DMS79 (cell line): Measurements from ENCODE around the gene CSTF2T.

Experiments
- DNase-seq: peaks from one replicate; lab custom pipeline; 2025; lab: John Stamatoyannopoulos, UW

CSTF2T gene, protein sequence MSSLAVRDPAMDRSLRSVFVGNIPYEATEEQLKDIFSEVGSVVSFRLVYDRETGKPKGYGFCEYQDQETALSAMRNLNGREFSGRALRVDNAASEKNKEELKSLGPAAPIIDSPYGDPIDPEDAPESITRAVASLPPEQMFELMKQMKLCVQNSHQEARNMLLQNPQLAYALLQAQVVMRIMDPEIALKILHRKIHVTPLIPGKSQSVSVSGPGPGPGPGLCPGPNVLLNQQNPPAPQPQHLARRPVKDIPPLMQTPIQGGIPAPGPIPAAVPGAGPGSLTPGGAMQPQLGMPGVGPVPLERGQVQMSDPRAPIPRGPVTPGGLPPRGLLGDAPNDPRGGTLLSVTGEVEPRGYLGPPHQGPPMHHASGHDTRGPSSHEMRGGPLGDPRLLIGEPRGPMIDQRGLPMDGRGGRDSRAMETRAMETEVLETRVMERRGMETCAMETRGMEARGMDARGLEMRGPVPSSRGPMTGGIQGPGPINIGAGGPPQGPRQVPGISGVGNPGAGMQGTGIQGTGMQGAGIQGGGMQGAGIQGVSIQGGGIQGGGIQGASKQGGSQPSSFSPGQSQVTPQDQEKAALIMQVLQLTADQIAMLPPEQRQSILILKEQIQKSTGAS

DNA sequence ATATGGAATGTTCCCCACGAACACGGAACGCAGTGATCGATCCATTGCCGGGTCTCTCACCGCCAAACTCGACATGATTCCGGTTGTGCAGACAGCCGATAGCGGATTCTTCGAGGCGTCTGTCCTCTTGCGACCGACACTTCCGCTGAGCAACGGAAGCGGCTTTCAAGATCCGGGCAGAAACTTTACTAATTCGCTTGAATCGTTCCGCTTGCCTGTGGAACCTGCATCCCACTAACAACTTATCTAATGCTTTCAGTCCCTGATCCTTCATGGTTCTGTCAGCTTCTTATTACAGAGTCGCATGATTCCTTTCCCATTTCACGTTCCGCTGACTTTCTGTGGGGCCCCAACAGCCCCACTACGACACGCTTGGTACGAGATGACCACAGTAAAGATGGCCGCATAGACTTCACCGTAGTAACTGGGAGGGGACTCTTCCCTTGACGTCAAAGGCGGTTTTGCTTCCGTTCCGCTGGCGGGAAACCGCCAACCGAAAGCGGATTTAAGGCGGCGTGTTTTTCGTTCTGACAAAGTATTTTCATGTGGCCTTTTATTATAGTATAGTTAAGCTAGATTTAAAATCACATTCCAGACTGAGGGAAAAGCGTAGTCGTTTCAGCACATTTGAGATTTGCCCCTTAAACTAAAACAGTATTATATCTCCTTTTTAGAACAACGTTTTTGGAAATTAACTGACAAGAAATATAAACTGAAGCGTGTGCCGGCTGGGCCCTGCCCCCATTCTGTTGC is at the start of gene CSTF2T:
TSS of gene CSTF2T (minus strand) at position 121 of the 753 bp plus-strand sequence. CDS start at position 75, 46 bp downstream.
- DNase-seq: peak; percentile 45

GRCh38 chr10:51748959-51749358 is 49.6 kb upstream of the CSTF2T start:
- DNase-seq: no peak

GRCh38 chr10:51747216-51747615 is 47.8 kb upstream of the CSTF2T start:
- no peak for DNase-seq

DNA sequence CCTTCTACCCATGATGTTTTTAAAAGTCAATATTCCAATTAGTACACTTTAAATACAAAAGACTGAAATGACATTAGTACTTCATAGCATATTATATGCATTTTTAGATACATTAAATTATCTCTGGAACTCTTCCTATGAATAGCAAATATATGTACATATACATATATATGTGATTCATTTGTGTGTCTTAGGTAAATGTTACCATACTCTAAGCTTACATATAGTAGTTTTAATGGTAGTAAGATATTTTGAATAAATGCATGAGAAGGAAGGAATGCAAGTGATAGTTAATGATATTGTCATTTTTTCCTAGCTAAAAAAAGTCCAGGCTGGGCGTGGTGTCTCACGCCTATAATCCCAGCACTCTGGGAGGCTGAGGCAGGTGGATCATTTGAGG is 46.0 kb upstream of the CSTF2T start:
- no peak for DNase-seq

GRCh38 chr10:51744235-51745000 is 45.0 kb upstream of the CSTF2T start:
- DNase-seq: no peak

GRCh38 chr10:51743146-51743545 is 43.8 kb upstream of the CSTF2T start:
- no peak for DNase-seq

GRCh38 chr10:51733057-51733456 is 33.7 kb upstream of the CSTF2T start:
- DNase-seq: no peak

DNA sequence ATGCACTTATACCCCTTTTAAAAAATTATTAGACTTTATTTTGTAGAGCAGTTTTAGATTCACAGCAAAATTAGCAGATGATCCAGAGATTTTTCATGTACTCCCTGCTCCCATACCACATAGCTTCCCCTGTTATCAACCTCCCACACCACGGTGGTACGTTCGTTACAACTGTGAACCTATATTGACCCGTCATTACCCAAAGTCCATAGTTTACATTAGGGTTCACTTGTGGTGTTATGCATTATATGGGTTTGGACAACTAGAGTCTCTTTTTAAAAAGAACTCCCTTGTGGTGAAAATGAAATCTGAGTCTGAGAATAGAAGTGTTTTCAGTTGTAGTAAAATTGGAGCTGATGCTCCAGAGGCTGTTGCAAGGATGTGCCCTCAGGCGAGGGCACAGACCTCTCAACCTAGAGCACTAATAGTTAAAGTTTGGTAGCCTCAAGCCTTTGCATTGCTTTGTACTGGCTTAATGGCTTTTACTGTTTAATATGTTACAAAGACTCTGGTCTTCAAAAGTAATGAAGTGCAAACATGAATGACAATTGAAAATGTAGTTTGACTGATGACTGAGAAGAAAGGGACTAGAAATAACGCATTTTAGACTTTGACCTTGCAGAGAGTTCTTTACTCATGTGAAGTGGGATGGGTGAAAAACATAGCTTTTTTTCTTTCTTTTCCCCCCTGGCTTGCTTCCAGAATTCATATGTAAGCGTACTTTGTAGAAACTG is 30.6 kb upstream of the CSTF2T start:
- DNase-seq: no peak

GRCh38 chr10:51724038-51724437 is 24.6 kb upstream of the CSTF2T start:
- no peak for DNase-seq

DNA sequence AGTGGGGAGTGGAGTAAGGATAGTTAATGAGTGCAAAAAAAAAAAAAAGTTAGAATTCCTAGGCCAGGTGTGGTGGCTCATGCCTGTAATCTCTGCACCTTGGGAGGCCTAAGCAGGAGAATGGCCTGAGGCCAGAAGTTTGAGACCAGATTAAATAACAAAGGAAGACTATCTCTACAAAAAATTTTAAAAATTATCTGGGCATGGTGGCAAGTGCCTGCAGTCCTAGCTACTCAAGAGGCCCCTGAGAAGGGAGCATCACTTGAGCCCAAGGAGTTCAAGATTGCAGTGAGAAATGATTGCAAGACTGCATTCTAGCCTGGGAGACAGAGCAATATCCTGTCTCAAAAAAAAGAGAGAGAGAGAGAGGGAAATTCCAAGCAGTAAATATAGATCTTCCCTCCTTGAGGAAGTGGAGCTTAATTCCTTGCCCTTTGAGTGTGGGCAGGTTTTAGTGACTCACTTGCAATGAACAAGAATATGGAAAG is 19.5 kb upstream of the CSTF2T start:
- DNase-seq: no peak

GRCh38 chr10:51716981-51717380 is 17.6 kb upstream of the CSTF2T start:
- no peak for DNase-seq

DNA sequence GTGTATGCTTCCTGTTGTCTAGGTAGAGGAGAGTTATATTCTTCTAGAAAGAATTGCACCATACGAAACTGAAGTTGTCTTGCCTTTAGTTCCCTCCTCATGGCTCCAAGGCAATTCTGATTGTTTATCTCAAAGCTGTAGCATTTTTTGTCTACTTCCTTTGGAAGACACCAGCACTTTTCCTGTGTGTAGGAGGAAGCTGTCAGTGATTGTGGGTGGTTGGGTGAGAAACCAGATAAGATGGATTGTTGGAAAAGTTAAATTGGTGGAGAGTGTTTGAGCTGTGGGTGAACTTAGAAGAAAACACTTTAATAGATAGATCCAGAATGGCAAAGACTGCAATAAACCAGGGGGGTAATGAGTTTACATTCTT is 12.1 kb upstream of the CSTF2T start:
- DNase-seq: no peak

DNA sequence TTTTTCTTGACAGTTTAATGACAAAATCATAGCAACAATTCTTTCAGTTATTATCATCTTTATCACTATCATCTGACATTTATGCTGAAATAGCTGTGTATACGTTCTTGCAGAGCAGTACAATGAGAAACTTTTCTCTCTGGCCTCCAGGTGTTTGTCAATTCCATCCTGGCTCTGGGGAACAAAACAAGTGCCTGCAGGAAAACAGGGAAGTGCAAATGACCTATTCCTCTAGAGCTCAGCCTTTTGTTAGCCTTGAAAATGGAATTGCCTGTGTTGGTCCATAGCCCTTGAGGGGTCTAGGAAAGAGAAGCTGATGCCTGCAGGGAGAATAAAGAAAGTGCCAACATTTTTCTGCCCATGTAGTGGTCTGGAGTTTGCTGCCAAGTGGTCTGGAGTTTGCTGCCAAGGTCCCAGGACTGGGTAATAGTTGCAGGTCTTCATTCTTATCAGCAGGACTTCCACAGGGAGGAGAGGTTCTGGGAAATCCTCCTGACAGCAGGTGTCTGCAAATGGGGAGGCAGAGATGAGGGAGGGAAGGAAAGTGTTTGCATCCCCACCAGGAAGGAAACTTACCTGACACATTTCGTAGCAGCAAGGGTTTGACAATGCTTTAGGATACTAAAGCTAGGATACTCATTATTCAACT is 10.1 kb upstream of the CSTF2T start:
- no peak for DNase-seq

DNA sequence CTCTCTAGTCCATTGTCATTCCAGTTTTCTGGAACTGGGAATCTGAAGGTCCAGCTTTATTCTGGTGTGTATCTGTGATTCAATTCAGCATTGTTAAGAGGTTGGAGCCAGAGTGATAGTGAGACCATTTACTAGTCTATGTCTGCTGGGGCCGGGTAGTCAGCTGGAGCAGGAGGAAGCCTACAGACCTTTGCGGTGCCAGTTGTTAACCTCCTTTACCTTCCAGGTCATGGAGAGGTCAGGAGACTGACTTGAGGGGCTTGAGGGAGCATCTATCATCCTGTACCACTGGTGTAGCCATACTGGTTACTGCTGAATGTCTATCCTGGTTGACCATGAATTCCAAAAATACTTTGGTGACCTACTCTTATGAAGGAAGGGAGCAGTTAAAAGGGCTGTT is 9.2 kb upstream of the CSTF2T start:
- no peak for DNase-seq

- DNase-seq: no peak
Observed at GRCh38 chr10:51707821-51708424, 8.5 kb upstream of the CSTF2T start.

- no peak for DNase-seq
Observed at GRCh38 chr10:51707392-51707791, 8.0 kb upstream of the CSTF2T start.

DNA sequence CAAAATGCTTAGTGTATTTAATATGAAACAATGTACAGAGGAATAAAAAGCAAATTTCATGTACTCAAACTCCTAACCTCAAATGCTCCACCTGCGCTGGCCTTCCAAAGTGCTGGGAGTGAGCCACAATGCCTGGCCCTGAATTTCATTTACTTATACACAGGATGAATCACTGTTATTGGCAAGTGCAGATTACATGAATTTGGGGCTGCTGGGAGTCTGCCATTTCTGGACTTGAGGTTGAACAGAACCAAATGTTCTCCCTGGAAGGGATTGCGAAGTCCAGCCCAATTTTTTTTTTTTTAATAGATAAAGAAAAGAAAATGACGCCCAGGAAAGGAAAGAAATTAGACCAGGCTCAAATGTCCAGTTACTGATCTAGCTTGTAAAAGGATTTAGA is 6.8 kb upstream of the CSTF2T start:
- no peak for DNase-seq

DNA sequence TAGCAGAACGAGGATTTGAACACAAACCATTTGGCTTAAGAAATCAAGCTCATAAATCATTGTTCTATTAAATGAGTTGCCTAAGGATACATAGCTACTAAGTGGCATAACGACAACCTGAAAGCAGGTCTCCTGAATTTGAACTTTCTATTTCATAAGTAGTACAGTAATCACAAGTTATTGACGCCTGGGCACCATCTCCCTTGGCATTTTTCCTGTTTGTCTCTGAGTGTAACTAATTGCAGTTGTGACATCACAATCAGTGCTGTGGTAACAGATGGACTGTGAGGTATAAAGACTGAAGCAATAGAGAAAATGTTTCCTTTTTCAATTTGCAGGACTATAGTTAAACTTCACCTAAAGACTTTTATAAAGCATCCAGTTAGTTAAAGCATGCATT is 6.4 kb upstream of the CSTF2T start:
- no peak for DNase-seq

DNA sequence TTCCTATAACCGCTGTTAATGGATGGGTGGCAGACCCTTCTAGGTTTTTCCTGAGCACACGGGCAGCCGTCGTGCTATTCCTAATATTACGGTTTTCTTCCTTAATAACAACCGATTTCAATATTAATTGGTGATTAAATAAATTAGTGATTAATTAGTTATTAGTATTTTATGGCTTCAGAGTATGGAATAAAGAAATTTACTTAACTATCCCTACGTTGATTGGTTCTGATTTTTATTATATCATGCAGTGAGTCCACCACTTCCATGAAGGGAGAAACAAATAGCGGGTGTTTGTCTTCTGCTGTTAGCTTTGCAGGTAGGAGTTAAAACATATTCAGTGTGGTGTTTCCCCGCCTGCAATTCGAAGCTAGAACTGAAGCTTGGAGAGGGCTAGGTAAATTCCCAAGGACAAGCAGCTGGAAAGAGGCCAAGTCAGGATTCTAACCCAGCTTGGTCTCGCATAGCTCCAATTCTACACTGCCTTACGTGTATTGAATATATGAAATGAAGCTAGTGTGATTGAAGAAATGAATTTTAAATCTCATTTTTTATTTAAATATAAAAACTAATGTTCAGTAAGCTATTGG is 928 bp upstream of the CSTF2T start:
- DNase-seq: peak; percentile 18

DNA sequence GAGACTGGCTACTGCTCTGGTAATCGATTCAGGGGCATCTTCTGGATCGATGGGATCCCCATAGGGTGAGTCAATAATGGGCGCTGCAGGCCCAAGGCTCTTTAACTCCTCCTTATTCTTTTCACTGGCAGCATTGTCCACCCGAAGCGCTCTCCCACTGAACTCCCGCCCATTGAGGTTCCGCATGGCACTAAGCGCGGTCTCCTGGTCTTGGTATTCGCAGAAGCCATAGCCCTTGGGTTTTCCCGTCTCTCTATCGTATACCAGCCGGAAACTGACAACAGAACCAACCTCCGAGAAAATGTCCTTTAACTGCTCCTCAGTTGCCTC is 285 bp downstream of the CSTF2T start:
- no peak for DNase-seq
